Activated gamma-delta T cell (primary cell): ENCODE measurements around the gene HTD2.

ENCODE experiments used
- DNase-seq: peaks from one replicate; lab custom pipeline; 2025; lab: John Stamatoyannopoulos, UW

Gene HTD2

DNA sequence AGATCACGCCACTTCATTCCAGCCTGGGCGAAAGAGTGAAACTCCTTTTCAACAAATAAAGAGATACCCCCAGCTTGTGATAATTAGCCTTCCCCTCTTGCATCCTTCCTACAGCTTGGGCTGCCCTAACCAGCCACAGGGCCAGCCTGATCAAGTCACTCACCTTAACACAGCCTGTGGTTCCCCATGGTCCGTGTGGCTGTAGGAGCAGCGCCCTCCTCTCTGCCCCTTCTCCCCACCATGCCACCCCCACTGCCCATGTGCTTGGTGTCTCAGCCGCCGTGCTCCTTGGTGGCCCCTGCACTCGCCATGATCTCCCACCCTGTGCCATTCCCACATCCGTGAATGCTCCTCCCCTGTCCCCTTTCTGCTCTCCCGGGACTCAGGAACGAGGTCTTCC, 13.5 kb upstream of the HTD2 start:
- DNase-seq: no peak

DNA sequence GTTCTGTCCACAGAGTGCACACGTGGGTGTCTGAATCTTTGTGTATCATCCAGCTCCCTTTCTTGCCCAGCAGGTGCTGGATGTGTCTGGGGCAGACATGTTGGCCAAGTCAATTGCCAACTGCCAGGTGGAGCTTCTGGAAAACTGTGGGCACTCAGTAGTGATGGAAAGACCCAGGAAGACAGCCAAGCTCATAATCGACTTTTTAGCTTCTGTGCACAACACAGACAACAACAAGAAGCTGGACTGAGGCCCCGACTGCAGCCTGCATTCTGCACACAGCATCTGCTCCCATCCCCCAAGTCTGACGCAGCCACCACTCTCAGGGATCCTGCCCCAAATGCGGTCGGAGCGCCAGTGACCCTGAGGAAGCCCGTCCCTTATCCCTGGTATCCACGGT, 12.8 kb upstream of the HTD2 start:
- no peak for DNase-seq

DNA sequence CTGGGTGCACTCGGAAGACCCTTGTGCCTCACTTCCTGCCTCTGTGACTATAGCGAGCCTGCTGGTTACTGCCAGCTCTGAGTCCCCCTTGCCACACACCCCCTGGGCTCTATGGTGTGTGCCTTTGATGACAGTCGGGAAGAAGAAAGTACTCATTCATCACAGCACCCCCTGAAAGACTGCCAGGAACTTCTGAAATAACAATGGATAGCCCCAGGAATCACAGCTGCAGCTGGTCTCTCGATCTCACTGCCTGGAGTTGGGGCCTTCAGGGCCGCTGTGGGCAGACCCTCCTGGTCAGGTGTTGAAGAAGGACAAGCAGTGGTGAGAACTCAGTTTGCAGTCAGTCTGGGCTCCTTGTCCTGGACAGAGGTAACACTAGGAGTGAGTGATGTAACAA, 10.1 kb upstream of the HTD2 start:
- no peak for DNase-seq

DNA sequence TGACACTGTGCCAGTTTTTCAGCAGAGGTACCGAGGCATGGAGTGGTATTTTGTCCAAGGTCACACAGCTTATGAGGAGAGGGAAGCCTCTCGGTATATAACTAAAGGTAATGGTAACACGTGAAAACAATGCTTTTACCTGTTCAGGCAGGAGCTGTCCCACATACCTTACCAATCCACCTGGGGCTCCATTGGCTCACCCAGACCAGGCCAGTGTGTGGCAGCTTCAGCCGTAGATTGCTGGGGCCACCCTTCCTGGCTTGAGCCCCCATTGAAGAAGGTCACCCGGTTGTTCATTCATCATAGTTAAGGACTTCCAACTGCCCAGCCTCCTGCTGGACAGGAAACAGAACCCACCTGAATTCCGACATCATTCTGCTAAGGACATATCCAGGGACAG, 9.5 kb upstream of the HTD2 start:
- no peak for DNase-seq

DNA sequence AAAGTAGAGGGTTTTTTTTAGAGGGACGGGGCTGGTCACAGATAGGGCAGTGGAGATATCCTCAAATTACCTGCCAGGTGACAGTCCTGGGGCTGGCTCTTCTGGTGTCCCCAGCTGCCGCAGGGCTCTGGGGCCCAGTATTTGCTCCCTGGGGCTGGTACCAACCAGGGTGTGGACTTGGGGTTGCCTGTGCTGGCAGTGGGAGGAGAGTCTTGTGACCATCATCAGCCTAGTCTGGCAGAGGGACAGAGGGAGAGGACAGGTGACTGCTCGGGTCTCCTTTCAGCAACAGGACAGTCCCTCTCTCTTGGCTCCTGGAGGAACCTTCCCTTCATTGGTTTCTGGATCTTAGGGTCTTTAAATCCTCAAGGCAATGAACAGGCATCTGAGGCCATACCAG, 8.1 kb upstream of the HTD2 start:
- no peak for DNase-seq

DNA sequence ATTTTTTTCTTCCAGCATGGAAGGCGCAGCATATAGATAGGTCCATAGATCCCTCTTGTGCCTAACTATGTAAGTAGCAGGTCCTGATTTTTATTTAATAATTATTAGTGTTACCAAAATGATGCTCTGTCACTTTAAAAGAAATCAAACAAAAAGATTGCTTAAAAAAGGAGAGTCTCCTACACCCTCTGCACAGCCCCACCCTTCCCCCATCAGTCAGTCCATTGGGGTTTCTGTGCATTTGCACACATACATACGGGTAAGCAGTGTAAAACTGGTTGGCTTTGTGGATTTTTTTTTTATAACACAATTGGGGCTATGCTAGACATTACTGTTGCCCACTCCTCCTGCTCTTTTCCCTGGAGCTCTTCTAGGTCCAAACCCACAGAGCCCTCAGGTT, 7.2 kb upstream of the HTD2 start:
- no peak for DNase-seq

DNA sequence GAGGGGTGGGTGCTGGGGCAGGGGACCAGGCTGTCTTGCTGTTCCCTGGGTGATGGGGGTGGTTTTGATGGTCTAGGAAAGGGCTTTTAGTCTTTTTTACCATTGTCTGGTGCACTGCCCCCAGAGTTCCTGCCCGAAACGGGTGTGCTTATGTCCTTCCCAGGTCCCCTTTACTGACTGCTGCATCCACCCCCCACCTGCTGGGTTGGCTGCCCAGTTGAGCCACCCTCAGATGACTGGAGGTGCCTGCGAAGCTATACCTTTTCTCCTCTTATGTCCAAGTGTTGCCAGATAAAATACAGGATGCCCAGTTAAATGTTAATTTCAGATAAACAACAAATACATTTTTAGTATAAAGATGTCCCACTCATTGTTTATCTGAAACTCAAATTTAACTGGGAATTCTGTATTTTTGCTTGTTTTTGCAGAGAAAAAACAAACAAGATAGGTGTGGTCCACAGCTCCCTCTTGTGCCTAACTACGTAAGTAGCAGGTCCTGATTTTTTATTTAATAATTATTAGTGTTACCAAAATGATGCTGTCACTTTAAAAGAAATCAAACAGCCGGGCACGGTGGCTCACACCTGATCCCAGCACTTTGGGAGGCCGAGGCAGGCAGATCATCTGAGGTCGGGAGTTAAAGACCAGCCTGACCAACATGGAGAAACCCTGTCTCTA, 6.3 kb upstream of the HTD2 start:
- DNase-seq: no peak

DNA sequence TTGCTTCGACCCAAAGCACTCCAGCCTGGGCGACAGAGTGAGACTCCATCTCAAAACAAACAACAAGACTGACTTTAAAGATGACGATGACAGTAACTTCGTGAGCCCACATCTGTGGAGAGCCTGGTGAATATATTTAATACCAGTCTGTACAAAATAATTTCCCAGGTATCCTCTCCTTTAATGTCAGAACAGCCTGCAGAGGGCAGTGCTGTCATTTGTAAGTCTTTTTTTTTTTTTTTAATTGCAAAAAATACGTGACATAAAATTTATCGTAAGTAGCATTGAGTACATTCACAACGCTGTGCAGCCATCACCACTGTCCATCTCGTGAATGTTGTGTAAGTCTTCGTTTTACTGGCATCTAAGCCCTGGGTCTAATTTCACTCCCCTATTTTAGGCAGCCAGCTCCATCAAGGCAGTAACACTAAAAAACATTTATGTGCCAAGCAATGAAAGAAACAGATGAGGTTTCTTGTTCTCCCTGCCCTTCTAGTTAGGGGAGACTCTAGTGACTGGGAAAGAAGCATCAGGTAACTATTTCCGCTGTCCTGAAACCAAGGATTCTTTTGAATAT, 1.4 kb downstream of the HTD2 start:
- DNase-seq: no peak

DNA sequence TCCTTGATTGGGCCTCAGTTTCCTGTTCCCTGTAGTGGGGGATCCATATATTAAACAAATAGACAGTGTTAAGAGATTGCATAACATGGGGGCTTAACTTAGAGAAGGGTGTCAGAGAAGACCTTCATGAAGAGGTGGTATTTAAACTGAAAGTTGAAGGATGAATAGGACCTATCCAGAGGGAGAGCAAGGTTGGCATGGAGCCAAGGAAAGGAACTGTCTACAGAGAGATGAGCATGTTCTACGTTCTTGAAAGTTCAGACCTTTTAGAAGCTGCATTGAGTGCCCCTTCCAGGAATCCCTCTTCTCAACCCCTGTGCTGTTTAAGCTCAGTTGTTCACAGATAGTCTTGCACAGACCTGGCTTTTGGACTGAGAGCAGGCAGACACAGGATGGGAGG, 2.4 kb downstream of the HTD2 start:
- no peak for DNase-seq

DNA sequence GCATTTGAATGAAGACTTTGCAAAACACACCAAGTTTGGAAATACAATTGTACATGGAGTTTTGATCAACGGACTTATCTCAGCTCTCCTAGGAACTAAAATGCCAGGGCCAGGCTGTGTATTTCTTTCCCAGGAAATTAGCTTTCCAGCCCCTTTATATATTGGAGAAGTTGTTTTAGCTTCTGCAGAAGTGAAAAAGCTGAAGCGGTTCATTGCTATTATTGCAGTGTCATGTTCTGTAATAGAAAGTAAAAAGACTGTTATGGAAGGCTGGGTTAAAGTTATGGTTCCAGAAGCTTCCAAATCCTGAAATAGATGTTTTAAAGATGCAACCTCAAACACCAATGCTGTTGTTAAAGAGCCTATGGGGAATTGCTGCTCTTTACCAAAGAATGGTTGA, 11.5 kb downstream of the HTD2 start:
- DNase-seq: no peak

DNA sequence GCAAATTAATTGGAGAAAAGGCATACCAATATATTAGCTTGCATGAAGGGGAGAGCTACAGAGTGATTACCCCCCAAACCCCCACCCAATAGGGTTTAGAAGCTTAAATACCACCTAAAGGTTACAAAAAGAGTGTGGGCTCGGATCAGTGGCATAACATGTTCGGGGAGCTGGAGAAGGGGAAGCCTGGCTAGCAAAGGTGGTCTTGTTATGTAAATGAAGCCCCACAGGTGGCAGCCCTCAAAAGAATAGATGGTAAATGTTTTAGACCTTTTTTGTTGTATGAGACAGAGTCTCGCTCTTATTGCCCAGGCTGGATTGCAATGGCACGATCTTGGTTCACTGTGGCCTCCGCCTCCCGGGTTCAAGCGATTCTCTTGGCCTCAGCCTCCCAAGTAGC, 15.5 kb downstream of the HTD2 start:
- DNase-seq: no peak

DNA sequence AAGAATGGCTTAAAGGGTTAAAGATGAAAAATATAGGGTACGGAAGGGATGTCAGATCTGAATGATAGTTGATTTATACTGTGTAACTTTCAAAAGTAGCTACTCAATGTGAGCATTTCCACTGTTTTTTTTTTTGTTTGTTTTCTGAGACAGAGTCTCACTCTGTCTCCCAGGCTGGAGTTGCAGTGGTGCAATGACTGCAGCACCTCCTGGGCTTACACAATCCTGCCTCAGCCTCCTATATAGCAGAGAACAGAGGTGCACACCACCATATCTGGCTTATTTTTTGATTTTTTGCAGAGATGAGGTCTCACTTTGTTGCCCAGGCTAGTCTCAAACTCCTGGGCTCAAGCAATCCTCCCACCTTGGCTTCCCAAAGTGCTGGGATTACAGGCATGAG, 16.5 kb downstream of the HTD2 start:
- DNase-seq: no peak

DNA sequence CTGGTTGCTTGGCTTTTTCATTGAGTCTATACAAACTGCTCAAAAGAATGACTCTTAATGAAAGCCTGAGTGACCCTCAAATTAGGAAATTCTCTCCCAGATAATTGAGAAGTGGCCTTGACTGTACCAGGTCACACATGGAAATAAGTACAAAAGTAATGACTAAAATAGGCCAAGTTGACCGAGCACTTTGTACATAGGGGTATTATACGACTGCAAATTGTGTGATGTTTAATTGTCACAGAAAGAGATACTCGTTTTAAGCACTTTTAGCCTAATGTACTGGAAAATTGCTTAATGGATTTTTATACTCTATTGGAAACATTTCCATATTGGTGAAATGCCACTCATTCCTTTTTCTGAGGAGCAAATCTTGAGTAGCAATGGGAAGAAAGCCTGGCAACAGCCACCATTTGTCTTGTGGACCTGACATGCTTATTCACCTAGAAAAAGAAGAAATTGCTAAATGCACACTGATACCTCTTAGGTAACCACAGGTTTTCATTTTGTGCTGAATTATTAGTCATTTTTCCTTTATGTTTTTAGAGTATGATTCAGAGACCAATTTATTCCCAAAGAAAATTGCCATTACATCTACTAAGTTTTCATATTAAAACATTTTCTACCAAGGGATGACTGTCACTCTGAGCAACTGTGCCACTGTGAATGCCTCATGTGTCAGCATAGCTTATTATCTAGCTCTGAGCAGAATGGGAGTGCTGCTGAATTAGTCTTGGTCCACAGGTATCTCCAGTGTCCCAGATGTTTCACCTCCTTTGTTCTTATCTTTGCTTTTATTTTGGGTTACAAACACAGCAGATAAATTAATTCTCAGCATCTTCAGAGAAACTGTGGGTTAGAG, 17.4 kb downstream of the HTD2 start:
- no peak for DNase-seq

DNA sequence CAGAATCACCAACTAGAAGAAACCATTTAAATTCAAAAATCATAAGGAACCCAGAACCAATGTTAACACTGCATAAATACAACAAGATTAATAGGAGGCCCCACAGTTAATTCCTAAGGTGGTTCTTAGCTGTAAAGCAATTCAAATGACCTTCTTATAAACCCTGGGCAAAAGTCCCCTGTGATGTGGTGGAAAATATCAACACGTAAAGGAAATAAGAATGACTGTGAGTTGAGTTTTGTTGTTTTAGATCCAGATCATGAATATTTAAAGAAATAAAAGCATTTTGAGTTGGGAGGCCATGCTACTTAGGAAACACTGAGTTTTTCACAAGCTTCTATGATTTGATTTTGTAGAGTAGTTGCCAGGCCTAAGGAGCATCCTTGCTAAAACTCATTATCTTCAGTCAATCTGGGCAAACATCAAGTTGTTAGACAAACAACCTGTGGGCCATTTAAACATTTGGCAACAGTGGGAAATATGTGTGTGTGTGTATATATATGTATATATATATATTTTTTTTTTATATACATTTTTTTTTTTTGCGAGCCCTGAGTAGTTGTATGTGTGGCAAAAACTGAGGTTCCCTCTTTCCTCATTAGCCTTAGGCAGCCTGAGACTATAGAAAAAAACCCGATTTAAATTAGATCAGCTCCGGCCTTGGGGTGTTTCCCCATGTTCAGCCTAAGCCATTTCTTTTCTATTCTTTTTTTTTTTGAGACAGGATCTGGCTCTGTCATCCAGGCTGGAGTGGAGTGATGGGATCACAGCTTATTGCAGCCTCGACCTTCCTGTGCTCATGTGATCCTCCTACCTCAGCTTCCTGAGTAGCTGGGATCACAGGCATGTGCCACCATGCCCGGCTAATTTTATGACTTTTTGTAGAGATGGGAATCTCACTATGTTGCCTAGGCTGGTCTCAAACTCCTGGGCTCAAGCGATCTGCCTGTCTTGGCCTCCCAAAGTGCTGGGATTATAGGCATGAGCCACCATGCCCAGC, 18.4 kb downstream of the HTD2 start:
- no peak for DNase-seq

DNA sequence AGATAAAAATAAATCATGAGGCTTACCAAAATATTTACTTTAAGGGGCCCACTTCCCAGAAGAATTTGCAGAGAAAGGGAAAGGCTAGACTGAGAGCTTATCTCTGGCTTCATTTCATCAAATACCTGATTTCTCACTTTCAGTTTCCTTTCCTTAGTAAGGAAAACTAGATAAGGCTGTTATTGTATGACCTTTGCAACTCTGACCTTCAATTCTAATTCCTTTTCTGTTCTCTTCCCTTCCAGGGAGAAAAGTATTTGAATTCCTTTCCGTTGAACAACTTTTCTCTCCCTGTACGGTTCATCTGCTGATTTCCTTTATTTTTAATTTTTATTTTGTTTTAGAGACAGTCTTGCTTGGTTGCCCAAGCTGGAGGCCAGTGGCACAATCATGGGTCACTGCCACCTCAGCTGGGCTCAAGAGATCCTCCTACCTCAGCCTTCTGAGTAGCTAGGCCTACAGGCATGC, 19.2 kb downstream of the HTD2 start:
- no peak for DNase-seq

DNA sequence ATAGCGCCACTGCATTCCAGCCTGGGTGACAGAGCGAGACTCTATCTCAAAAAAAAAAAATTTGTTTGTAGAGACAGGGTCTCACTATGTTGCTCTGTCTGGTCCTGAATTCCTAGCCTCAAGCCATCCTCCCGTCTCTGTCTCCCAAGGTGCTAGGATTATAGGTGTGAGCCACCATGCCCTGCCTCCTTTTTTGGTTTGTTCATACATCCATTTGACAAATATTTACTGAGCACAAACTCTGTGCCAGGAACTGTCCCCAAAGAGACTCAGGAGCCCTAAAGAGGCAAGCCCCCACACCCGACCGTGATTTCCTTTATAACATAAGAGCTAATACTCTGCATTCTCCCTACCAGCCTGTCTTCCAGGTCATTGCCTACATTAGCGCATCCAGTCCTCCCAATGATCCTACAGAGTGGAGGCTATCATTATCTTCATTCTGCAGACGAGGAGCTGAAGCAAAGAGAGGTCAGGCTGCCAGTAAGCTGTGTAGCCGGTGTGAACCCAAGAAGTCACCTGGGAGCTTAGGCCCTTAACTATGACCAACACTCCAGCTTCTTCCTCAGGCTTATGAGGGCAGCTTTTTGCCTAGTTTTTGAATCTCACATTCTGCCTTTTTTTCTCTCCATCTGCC, 20.1 kb downstream of the HTD2 start:
- no peak for DNase-seq

DNA sequence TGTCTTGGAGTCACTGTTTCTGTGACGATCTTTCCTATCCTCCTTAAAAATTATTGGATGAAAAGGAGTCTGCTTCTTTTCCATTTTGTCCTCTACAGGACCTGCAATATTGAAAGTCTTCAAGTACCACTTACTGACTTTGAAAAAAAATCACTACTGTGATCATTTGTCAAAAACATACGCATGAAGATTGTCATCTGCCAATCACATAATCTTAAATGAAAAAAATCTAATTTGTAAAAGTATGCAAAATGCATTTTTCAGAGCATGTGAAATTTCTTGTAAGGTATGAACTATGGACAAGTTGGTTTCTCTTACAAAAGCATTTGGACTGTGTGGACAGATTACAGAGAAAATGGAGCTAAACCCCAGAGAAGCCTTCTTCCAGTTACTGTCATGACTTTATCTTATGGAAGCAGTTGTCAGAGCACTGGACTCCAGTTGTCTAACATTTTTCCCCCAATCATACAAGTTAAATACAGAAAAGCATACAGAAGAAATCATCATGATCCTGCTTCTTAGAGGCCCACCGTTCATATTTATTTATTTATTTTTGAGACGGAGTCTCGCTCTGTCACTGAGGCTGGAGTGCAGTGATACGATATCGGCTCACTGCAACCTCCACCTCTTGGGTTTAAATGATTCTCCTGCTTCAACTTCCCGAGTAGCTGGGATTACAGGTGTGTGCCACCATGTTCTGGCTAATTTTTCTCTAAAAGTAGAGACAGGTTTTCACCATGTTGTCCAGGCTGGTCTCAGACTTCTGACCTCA, 23.0 kb downstream of the HTD2 start:
- DNase-seq: no peak

DNA sequence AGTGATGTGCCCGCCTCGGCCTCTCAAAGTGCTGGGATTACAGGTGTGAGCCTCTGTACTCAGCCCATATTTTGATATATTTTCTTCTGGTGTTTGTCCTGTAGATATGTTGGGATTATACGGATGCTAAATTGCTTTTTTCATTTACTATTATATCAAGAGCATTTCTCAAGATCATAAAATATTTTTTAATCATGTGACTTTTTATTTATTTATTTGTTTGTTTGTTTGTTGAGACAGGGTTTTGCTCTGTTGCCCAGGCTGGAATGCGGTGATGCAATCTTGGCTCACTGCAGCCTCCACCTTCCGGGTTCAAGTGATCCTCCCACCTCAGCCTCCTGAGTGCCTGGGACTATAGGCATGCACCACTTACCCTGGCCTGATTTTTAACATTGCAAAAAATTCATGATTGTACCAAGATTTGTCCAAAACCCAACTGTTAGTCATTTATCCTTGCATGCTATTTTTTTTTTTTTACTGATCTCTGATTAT, 23.6 kb downstream of the HTD2 start:
- no peak for DNase-seq

DNA sequence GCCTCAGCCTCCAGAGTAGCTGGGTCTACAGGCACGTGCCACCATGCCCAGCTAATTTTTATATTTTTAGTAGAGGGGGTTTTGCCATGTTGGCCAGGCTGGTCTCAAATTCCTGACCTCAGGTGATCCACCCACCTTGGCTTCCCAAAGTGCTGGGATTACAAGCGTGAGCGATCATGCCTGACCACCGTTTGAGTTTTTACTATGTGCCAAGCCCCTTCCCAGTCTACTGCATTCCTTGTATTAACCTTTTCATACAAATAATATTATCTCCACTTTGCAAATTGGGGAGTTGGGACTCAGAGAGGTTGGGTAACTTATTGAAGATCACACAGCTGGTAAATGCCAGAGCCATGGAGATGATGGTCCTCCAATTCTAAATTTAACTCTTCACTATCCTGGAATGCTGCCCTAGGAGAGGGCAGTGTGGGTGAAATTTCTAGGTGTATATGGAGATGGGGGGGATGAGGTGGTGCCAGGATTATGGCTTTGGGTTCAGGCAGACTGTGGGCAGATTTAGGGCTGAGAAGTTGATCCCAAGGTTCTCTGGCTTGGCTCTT, 25.4 kb downstream of the HTD2 start:
- no peak for DNase-seq

DNA sequence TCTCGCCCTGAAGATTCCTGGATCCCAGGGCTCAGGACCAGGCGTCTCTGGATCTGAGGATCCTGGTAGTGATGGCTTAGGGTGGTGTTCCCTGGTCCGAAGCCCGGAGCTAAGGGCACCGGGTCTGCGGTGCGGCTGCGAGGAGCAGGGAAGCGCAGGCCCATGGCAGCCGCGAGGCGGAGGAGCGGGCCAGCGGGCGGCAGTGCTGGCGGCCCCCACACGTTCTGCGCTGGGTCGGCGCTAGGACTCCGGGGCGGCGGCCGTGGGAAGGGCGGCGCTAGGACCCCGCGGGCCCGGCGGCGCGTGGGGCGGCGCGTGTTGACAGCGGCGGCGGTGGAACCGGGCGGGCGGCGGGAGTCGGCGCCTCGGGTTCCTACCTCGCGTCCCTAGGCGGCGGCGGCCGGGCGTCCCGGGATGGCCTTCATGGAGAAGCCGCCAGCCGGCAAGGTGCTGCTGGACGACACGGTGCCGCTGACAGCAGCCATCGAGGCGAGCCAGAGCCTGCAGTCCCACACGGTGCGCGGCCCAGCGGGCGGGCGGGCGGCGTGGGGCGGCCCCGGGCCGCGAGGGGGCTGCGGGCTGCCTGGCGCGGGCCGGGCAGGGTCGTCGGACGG, 26.4 kb downstream of the HTD2 start, which contains the start of gene PXK:
Gene PXK, plus strand, starts transcription at position 318 of the 614 bp plus-strand sequence. Its CDS starts 97 bp downstream, at position 415.
- DNase-seq: peak; percentile 72
